HG03558 (cell line): Measurements from ENCODE around the gene TMEM231.

Experiments
- ATAC-seq: cut with Tn5 transposase; IDR thresholded peaks from one replicate; pipeline ENCODE4 v1.9.1; 2021; ENCODE audit warnings: moderate number of reproducible peaks; ENCODE audit not compliant: unreplicated experiment; ENCODE audit errors: extremely low read depth

TMEM231 gene

GRCh38 chr16:75497558-75497957, 58.5 kb downstream of the TMEM231 start:
- no peak for ATAC-seq

- ATAC-seq: peak; percentile 74
Measured at GRCh38 chr16:75495076-75495674, 60.9 kb downstream of the TMEM231 start, which contains the start of gene CHST6. Gene CHST6, minus strand, starts transcription at chr16:75495441. Its CDS starts 15,613 bp downstream, at chr16:75479828.

GRCh38 chr16:75494661-75495075, 61.4 kb downstream of the TMEM231 start:
- no peak for ATAC-seq

- ATAC-seq: no peak
Measured at GRCh38 chr16:75494184-75494583, 61.9 kb downstream of the TMEM231 start.

GRCh38 chr16:75491876-75492275, 64.2 kb downstream of the TMEM231 start:
- ATAC-seq: no peak

- no peak for ATAC-seq
Measured at GRCh38 chr16:75488322-75488721, 67.7 kb downstream of the TMEM231 start.
